H1 (cell line): ENCODE data around the gene CASTOR1. TPM values are rescaled to one million over a fixed set of nuclear protein-coding genes. Genes with fewer than 3 reads are reported as not detected.

Experiments used
- BACH1 ChIP-seq: IDR thresholded peaks from 2 replicates; pipeline ENCODE4 v1.6.1; 2012; ENCODE audit warnings: low read length, improper control_type of control experiment
- CHD7 ChIP-seq: fragments of 300-600 bp; sonication (generic); IDR thresholded peaks from 2 replicates; pipeline ENCODE4 v1.7.1; 2012; ENCODE audit warnings: low read length, moderate library complexity, mild to moderate bottlenecking, inconsistent platforms; ENCODE audit not compliant: insufficient replicate concordance
- EGR1 ChIP-seq: IDR thresholded peaks from 2 replicates; pipeline ENCODE4 v1.6.1; 2011; ENCODE audit warnings: low read depth, low read length, borderline replicate concordance
- HDAC2 ChIP-seq, 2 experiments: fragments of 300-600 bp in 1 of 2; sonication (generic) in 1 of 2; IDR thresholded peaks; 2 replicates each; pipeline ENCODE4 v1.6.1; 2011 to 2012; ENCODE audit warnings: low read depth in 2 of 2, low read length in 2 of 2, mild to moderate bottlenecking in 2 of 2, moderate library complexity in 2 of 2, borderline replicate concordance in 1 of 2, inconsistent platforms in 1 of 2
- JUND ChIP-seq: IDR thresholded peaks from 2 replicates; pipeline ENCODE4 v1.6.1; 2011; ENCODE audit warnings: mild to moderate bottlenecking, improper control_type of control experiment, low read length
- NRF1 ChIP-seq: IDR thresholded peaks from 2 replicates; pipeline ENCODE4 v1.6.1; 2011; ENCODE audit warnings: mild to moderate bottlenecking, low read depth, low read length, improper control_type of control experiment
- RNF2 ChIP-seq: fragments of 200-900, 300-1000 bp; sonication (generic); IDR thresholded peaks from 2 replicates; pipeline ENCODE4 v1.7.1; 2016; ENCODE audit warnings: borderline replicate concordance, low read depth, mild to moderate bottlenecking, antibody characterized with exemption, low read length; ENCODE audit not compliant: poor library complexity, severe bottlenecking; ENCODE audit errors: missing control alignments
- SIN3A ChIP-seq, 2 experiments: IDR thresholded peaks in 1 of 2; conservative IDR thresholded peaks in 1 of 2; 2 replicates each; pipeline ENCODE4 v1.6.1; 2011 to 2012; ENCODE audit warnings: low read length in 2 of 2, improper control_type of control experiment in 1 of 2, low read depth in 1 of 2, mild to moderate bottlenecking in 1 of 2
- TAF7 ChIP-seq: optimal IDR thresholded peaks from 2 replicates; pipeline ENCODE3; 2011; ENCODE audit warnings: low read depth, mild to moderate bottlenecking, inconsistent platforms, low read length, moderate library complexity, borderline replicate concordance
- TBP ChIP-seq: IDR thresholded peaks from 2 replicates; pipeline ENCODE4 v1.6.1; 2011; ENCODE audit warnings: low read depth, low read length, improper control_type of control experiment
- TCF12 ChIP-seq: IDR thresholded peaks from 2 replicates; pipeline ENCODE4 v1.6.1; 2011; ENCODE audit warnings: low read depth, mild to moderate bottlenecking, low read length
- polyA plus RNA-seq, 7 experiments: library from polyadenylated mRNA; depleted of rRNA in 3 of 7; stranded (reverse) in 5 of 7; unstranded in 2 of 7; fragments of >200 nt in 5 of 7; fragments of 200-250 nt in 2 of 7; gene quantifications; 1 replicate in 5 of 7; 2 replicates in 1 of 7; 4 replicates in 1 of 7; pipeline versions ENCODE4 v1.2.1 to v1.2.3, GENCODE V29; 2011 to 2013; ENCODE audit warnings: missing spikeins in 2 of 7, mixed read lengths in 2 of 7
- total RNA-seq: library from RNA; stranded (reverse); fragmentation: NEBNext Ultra II Directional; extraction: Animal tissue kit (Norgen Biotek cat#: 25700); gene quantifications from 2 replicates; pipeline ENCODE4 v1.2.1, GENCODE V29; 2021

The CASTOR1 gene
- total and polyA plus RNA-seq, 2 of the 8 experiments (the other 6 are each of a cell fraction or from before 2014, with no cell fraction given), result 10.3 to 36.0 TPM

- TF ChIP-seq CHD7 (no peak), HDAC2 (IDR thresholded peaks at IDR 0.05; ENCODE audit: borderline replicate concordance in 1 of 2, low read depth in 2 of 2, low read length in 2 of 2) (no peak), TBP (no peak), EGR1 (no peak), BACH1 (no peak), NRF1 (no peak), RNF2 (no peak), TCF12 (no peak), SIN3A (conservative IDR thresholded peaks at IDR 0.05 in 1 of 2, IDR thresholded peaks at IDR 0.05 in 1 of 2; ENCODE audit: low read depth in 1 of 2, low read length in 2 of 2) (no peak), TAF7 (no peak), JUND (no peak)
These were observed 9.4 kb downstream of the CASTOR1 start (continued) for GRCh38 chr22:30279932-30280331.
